Measurements from ENCODE around the gene FRMD4A.

Gene FRMD4A

GRCh38 chr10:14336736-14337135, 6.0 kb upstream of the FRMD4A start:
- DNase-seq = no peak

GRCh38 chr10:14334771-14335170, 4.0 kb upstream of the FRMD4A start:
- no peak for DNase-seq

- no peak for DNase-seq
Observed at GRCh38 chr10:14333606-14334005, 2.9 kb upstream of the FRMD4A start.

- DNase-seq = no peak
Observed at GRCh38 chr10:14332903-14333302, 2.2 kb upstream of the FRMD4A start.

GRCh38 chr10:14329746-14330173, 964 bp downstream of the FRMD4A start:
- DNase-seq = no peak

- DNase-seq = no peak
Observed at GRCh38 chr10:14328881-14329672, 1.6 kb downstream of the FRMD4A start.

GRCh38 chr10:14327527-14327926, 3.2 kb downstream of the FRMD4A start:
- DNase-seq = no peak

- no peak for DNase-seq
Observed at GRCh38 chr10:14326581-14326980, 4.1 kb downstream of the FRMD4A start.

- no peak for DNase-seq
Observed at GRCh38 chr10:14325325-14325955, 5.3 kb downstream of the FRMD4A start.

- DNase-seq = no peak
Observed at GRCh38 chr10:14322526-14323188, 8.1 kb downstream of the FRMD4A start.

- no peak for DNase-seq
Observed at GRCh38 chr10:14318007-14318406, 12.7 kb downstream of the FRMD4A start.

- DNase-seq = no peak
Observed at GRCh38 chr10:14312014-14312413, 18.7 kb downstream of the FRMD4A start.

GRCh38 chr10:14311206-14311957, 19.3 kb downstream of the FRMD4A start:
- DNase-seq = no peak

- no peak for DNase-seq
Observed at GRCh38 chr10:14309593-14309992, 21.1 kb downstream of the FRMD4A start.

- no peak for DNase-seq
Observed at GRCh38 chr10:14306190-14306589, 24.5 kb downstream of the FRMD4A start.

- DNase-seq = no peak
Observed at GRCh38 chr10:14304046-14304445, 26.7 kb downstream of the FRMD4A start.

- DNase-seq = no peak
Observed at GRCh38 chr10:14302035-14302434, 28.7 kb downstream of the FRMD4A start.

- no peak for DNase-seq
Observed at GRCh38 chr10:14299556-14299955, 31.2 kb downstream of the FRMD4A start.

GRCh38 chr10:14296065-14296709, 34.5 kb downstream of the FRMD4A start:
- no peak for DNase-seq

GRCh38 chr10:14294347-14295059, 36.2 kb downstream of the FRMD4A start:
- no peak for DNase-seq

- no peak for DNase-seq
Observed at GRCh38 chr10:14293526-14293925, 37.2 kb downstream of the FRMD4A start.

- DNase-seq = no peak
Observed at GRCh38 chr10:14291296-14291695, 39.4 kb downstream of the FRMD4A start.
